ENCODE data around the gene CFAP410.

DNA sequence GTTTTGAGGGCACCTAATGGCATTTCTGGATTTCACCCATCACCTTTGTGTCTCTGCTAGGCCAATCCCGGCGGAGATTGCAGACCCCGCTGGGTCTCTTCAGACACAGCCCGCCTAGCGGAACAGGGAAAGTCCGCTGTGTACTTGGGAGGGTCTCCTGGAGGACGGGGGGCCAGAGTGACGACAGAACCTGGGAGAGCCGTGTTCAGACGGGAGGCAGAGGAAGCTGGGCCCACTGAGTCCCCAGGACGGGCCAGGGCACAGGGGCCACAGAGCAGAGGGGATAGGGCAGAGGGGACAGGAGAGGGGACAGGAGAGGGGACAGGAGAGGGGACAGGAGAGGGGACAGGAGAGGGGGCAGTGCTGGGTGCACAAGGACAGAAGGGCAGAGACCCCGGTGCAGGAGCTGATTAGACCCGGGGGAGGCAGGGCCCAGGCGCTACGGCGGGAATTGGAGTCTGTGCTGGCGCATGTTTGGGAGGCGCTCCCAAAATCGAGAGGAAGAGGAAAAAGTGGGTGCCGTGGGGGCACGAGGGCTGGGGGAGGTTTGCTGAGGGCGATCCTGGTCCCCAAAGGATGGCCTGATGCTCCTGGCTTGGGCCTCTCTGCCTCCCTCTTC, 26.9 kb upstream of the CFAP410 start:
- TF ChIP-seq, protein P1, sequence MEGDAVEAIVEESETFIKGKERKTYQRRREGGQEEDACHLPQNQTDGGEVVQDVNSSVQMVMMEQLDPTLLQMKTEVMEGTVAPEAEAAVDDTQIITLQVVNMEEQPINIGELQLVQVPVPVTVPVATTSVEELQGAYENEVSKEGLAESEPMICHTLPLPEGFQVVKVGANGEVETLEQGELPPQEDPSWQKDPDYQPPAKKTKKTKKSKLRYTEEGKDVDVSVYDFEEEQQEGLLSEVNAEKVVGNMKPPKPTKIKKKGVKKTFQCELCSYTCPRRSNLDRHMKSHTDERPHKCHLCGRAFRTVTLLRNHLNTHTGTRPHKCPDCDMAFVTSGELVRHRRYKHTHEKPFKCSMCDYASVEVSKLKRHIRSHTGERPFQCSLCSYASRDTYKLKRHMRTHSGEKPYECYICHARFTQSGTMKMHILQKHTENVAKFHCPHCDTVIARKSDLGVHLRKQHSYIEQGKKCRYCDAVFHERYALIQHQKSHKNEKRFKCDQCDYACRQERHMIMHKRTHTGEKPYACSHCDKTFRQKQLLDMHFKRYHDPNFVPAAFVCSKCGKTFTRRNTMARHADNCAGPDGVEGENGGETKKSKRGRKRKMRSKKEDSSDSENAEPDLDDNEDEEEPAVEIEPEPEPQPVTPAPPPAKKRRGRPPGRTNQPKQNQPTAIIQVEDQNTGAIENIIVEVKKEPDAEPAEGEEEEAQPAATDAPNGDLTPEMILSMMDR (IDR thresholded peaks at IDR 0.05; ENCODE audit: extremely low read depth in 1 of 2, insufficient read depth in 1 of 2, low read depth in 1 of 2, low read length in 2 of 2), result no peak
- TF ChIP-seq POLR2A (IDR thresholded peaks at IDR 0.05; ENCODE audit: low read depth, low read length) (no peak), EZH2 (IDR thresholded peaks at IDR 0.05; ENCODE audit: borderline replicate concordance, low read depth, low read length, severe bottlenecking) (no peak)

Data from endothelial cell of umbilical vein (primary cell).